ENCODE results near the gene MEGF8. TPM values are rescaled to one million over a fixed set of nuclear protein-coding genes. Genes with fewer than 3 reads are reported as not detected.

MEGF8 gene
- total and polyA plus RNA-seq, 7 donors = 3.3 to 21.1 (median 8.1) TPM

DNA sequence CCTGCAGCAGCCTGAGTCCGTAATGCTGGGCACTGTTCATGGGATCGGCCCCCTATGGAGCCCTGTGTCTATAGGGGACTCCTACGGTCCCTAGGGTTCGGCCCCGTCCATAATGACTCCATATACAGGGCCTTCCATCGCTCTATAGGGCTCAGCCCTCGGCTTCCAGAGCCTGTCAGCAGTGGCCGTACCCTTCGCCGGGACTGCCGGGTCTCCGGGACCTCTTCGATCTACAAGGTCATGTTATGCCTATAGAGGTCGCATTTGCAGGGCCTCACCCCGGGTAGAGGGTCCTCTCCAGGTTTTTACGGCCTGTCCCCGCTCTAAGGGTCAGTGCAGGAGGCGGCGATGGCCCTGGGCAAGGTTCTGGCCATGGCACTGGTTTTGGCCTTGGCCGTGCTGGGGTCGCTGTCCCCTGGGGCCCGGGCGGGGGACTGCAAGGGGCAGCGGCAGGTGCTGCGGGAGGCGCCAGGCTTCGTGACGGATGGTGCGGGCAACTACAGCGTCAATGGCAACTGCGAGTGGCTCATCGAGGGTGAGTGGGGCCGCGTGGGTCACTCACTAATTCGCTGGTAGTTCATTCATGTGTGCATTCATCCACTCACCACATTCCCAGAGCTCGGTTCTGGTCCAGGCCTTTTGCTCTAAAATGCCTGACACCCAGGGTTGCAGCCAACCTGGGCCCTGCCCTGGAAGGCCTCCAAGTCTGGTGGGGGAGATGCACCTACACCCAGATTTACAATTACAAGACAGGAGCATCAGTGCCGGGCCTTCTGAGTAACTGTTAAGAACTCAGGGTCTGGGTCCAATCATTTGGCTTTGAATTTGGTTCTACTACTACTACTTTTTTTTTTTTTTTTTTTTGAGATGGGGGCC, 699 bp downstream of the MEGF8 start:
- Histone ChIP-seq H3K27ac (peak overlapping the region; percentile 77), H3K4me1 (peaks cover 17% of the 10 kb centered on the region), H3K9me3 (no peaks in the 10 kb centered on the region), H3K27me3 (ENCODE audit: insufficient read depth in 3 of 3, low read length in 2 of 3) (peaks cover 0 to 22% (median 14%) of the 10 kb centered on the region in 3 donors), H3K4me3 (peak overlapping the region; percentile 91), H3K36me3 (ENCODE audit: insufficient read depth in 1 of 2, low read depth in 1 of 2) (no peaks in the 10 kb centered on the region)
- ATAC-seq = peak; percentile 21 to 46 (median 29)
- intact Hi-C loops (cut with DNase I) = loop anchor here in 1 of 2 donors (5.0 kb wide), 1 partner anchor 194 kb away; the partner anchor contains the start of gene POU2F2
- 2 to 4% (median 4%) methylated on average over 37 of the region's 37 CpGs for WGBS, 3 donors
- peak; percentile 41 to 68 for DNase-seq
- TF ChIP-seq, protein P1, sequence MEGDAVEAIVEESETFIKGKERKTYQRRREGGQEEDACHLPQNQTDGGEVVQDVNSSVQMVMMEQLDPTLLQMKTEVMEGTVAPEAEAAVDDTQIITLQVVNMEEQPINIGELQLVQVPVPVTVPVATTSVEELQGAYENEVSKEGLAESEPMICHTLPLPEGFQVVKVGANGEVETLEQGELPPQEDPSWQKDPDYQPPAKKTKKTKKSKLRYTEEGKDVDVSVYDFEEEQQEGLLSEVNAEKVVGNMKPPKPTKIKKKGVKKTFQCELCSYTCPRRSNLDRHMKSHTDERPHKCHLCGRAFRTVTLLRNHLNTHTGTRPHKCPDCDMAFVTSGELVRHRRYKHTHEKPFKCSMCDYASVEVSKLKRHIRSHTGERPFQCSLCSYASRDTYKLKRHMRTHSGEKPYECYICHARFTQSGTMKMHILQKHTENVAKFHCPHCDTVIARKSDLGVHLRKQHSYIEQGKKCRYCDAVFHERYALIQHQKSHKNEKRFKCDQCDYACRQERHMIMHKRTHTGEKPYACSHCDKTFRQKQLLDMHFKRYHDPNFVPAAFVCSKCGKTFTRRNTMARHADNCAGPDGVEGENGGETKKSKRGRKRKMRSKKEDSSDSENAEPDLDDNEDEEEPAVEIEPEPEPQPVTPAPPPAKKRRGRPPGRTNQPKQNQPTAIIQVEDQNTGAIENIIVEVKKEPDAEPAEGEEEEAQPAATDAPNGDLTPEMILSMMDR (IDR thresholded peaks at IDR 0.05) = peak; percentile 9

DNA sequence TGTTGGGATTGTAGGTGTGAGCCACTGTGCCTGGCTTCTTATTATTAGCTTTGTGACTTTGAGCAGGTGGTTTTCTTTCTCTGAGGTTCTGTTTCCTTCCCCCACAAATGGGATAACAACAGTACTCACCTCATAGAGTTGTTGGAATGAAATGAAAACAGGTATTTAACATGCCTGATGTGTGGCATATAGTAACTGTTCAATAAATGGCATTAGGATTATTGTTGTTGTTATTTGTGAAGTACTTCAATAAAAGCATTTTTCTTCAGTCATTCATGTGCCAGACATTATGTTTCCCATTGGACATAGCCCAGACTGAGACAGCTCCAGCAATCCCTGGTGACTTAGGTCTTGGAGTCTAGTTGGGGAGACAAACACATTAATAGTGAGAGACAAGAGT, 1.5 kb downstream of the MEGF8 start:
- H3K4me3 ChIP-seq = peak overlapping the region; percentile 91
- H3K36me3 ChIP-seq (ENCODE audit: insufficient read depth in 1 of 2, low read depth in 1 of 2) = no peaks in the 10 kb centered on the region
- intact Hi-C loops (cut with DNase I) = loop anchor here in 1 of 2 donors (5.0 kb wide), 1 partner anchor 195 kb away; the partner anchor contains the start of gene POU2F2
- no peak for ATAC-seq
- H3K4me1 ChIP-seq = peaks cover 17% of the 10 kb centered on the region
- TF ChIP-seq, protein P1 (IDR thresholded peaks at IDR 0.05) = no peak
- no peaks in the 10 kb centered on the region for H3K9me3 ChIP-seq
- no peak for DNase-seq
- no peak overlapping the region for H3K27ac ChIP-seq
- H3K27me3 ChIP-seq (ENCODE audit: insufficient read depth in 3 of 3, low read length in 2 of 3) = peaks cover 0 to 22% (median 14%) of the 10 kb centered on the region in 3 donors

DNA sequence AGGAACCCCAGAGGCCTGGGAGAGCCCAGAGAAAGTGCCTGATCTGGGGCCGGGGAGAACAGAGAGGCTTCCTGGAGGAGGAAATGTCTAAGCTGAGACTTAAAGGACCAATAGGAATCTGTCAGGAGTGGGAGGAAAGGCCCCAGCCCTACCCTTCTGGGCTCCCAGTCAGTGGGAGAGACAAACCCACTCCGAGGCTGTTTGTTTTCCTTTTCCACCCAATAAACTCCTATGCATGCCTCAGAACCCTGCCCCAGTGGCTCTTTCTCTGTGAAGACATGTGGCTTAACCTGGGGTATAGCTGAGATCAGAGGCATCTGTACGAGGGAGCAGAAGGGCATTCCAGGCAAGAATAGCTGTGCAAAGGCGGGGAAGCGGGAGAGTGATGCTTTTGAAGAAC, 1.9 kb downstream of the MEGF8 start:
- no peaks in the 10 kb centered on the region for H3K36me3 ChIP-seq (ENCODE audit: insufficient read depth in 1 of 2, low read depth in 1 of 2)
- 76 to 88% (median 84%) methylated on average over 5 of the region's 5 CpGs for WGBS, 3 donors
- ATAC-seq = no peak
- H3K9me3 ChIP-seq = no peaks in the 10 kb centered on the region
- H3K27me3 ChIP-seq (ENCODE audit: insufficient read depth in 3 of 3, low read length in 2 of 3) = peaks cover 0 to 22% (median 14%) of the 10 kb centered on the region in 3 donors
- no peak for DNase-seq
- H3K4me3 ChIP-seq = peak overlapping the region; percentile 91
- TF ChIP-seq, protein P1 (IDR thresholded peaks at IDR 0.05) = no peak
- intact Hi-C loops (cut with DNase I) = loop anchor here in 1 of 2 donors (5.0 kb wide), 1 partner anchor 195 kb away; the partner anchor contains the start of gene POU2F2
- H3K27ac ChIP-seq = no peak overlapping the region
- H3K4me1 ChIP-seq = peaks cover 17% of the 10 kb centered on the region

DNA sequence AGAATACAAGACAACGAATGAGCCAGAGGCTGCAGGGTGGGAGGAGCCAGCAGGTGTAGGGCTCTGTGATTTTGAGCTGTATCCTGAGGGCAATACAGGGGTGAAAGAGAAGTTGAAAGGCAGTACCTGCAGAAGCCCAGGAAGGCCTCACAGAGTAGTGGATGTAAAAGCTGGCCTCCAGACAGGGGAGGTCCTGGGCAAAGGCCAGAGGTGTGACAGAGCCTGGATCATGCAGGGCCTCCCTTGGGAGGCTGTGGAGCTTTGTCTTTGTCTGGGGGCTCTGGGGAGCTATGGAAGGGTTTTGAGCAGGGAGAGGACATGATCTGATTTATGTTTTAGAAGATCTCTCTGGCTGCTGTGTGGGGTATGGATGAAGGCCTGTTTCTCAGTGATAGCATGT, 2.7 kb downstream of the MEGF8 start:
- TF ChIP-seq, protein P1 (IDR thresholded peaks at IDR 0.05) = no peak
- H3K9me3 ChIP-seq = no peaks in the 10 kb centered on the region
- peaks cover 17% of the 10 kb centered on the region for H3K4me1 ChIP-seq
- intact Hi-C loops (cut with DNase I) = loop anchor here in 1 of 2 donors (5.0 kb wide), 1 partner anchor 196 kb away; the partner anchor contains the start of gene POU2F2
- no peaks in the 10 kb centered on the region for H3K36me3 ChIP-seq (ENCODE audit: insufficient read depth in 1 of 2, low read depth in 1 of 2)
- DNase-seq (no peak), ATAC-seq (no peak)
- no peak overlapping the region for H3K27ac ChIP-seq
- peaks cover 0 to 18% (median 14%) of the 10 kb centered on the region in 3 donors for H3K27me3 ChIP-seq (ENCODE audit: insufficient read depth in 3 of 3, low read length in 2 of 3)
- WGBS, 3 donors = 57 to 81% (median 67%) methylated on average over 1 of the region's 1 CpG
- no peak overlapping the region for H3K4me3 ChIP-seq

Data from psoas muscle (tissue), 8 donors.